Embryonic facial prominence (tissue), 1 donor: ENCODE data around the gene TMEM196.

Experiments used
- DNase-seq: peaks from one replicate; pipeline ENCODE4 v3.0.0-alpha.2; 2016; ENCODE audit errors: extremely low spot score

The TMEM196 gene

GRCh38 chr7:19772841-19773760 lies at the start of gene TMEM196:
TMEM196 (minus strand) TSS chr7:19773617; CDS start chr7:19772696, 921 bp downstream.
- DNase-seq, result peak; percentile 20

GRCh38 chr7:19816128-19816527 lies 42.7 kb upstream of the TMEM196 start:
- DNase-seq, result no peak

GRCh38 chr7:19815546-19815945 lies 42.1 kb upstream of the TMEM196 start:
- no peak for DNase-seq

- DNase-seq, result no peak
Measured at GRCh38 chr7:19814776-19815175, 41.4 kb upstream of the TMEM196 start.

GRCh38 chr7:19811386-19811785 lies 38.0 kb upstream of the TMEM196 start:
- DNase-seq, result no peak

GRCh38 chr7:19798986-19799385 lies 25.6 kb upstream of the TMEM196 start:
- no peak for DNase-seq

GRCh38 chr7:19783541-19783940 lies 10.1 kb upstream of the TMEM196 start:
- no peak for DNase-seq

DNA sequence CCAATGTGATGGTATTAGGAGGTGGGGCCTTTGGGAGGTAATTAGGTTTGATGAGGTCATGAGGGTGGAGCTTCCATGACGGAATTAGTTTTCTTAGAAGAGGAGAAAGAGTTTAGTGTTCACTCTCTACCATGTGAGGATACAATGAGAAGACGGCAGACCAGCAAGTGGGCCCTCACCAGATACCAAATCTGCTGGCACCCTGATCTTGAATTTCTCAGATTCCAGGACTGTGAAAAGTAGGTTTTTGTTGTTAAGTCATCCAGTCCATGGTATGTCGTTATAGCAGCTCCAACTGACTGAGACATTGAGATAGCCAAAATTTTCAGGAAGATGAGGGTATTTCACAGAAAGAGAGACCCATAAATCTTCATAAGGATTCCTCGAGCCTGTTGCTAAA lies 3.6 kb upstream of the TMEM196 start:
- no peak for DNase-seq

DNA sequence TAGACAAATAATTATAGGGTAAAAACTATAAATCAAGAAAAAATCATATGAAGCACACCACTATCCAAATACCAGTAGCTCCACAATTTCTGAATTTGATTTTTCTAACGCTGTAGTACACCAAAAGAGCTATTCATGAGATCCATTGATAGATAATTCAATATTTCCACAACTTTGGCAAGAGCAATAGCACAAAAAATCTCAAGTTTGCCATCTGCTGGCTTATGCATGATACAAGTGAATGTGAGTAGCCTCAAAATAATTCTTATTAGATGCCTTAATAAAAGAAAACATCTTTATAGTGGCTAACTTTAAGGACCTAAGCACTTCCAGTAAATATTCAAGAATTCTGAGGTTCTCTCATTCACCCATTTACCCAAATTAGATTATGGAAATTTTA lies 2.2 kb upstream of the TMEM196 start:
- no peak for DNase-seq

GRCh38 chr7:19772306-19772705 lies 1.1 kb downstream of the TMEM196 start:
- DNase-seq, result no peak

GRCh38 chr7:19762631-19763030 lies 10.8 kb downstream of the TMEM196 start:
- DNase-seq, result no peak

GRCh38 chr7:19754521-19755116 lies 18.8 kb downstream of the TMEM196 start:
- DNase-seq, result no peak

DNA sequence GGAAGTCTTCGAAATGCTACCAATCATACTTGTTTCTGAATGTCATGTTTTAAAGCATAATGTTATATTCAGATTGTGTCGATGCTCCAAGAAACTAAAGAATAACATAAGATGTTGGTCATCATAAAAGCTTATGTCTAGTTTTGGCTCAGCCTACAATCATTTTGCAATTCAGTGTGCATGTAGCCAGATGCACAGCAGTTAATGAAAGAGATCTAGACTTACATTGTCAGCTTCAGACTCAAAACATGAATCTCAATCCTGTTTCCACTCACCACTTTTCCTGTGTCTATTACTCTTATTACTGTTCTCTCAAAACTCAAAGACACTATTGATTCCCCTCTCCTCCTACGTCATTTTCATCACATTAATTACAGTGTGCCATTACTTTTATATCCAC lies 21.4 kb downstream of the TMEM196 start:
- DNase-seq, result no peak

DNA sequence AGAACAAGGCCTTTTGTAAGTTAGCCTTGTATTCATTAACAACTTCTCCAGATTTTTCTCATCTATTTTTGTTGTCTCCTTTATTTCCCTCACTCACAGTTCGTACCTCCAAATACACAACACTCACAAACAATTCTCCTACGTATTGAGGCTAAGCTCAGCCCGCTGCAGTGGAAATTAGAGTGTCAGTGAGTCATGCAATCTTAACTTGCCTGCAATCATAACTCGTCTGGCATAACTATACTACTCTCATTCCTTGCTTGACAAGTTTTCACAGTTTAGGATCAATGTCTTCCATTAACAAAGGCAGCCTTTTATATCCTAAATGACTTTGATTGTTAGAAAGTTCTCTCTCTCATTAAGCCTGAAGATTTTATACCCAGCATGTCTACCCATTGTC lies 23.8 kb downstream of the TMEM196 start:
- no peak for DNase-seq

GRCh38 chr7:19747740-19748339 lies 25.6 kb downstream of the TMEM196 start:
- no peak for DNase-seq

DNA sequence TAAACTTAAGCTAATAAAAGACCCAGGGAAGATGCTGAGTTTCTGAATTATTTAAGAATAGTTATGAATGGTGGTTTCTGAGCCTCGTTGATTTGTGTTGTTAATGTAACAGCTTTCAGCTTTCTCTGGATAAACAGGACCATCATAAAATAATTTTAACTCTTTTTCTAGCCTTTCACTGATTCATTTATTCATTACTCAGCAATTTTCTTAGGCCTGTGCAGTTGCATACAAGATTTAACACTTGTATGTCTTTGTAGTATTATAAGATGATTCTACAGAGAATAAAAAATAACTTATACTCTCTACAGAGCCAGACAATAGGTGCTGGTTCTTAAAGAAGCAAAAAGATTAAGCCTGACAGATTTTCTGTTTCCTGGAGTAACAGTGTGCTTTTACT lies 29.3 kb downstream of the TMEM196 start:
- DNase-seq, result no peak

DNA sequence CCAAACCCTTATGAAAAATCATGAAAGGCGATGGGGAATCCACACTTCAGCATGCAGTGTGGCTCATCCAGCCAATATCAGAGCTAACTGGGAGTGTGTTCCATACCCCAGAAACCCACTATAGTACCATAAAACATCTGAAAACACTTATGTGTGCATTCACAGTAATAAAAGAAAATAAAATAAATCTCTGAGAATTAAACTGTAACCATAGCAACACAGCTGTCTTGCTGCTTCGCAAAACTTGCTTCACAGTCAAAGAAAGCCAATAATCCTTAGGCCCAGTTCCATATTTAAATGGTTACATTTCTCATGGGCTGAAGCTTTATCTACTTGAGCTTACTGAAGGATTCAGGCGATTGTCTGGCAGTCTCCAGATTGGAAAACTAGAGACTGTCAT lies 44.7 kb downstream of the TMEM196 start:
- DNase-seq, result peak; percentile 83

DNA sequence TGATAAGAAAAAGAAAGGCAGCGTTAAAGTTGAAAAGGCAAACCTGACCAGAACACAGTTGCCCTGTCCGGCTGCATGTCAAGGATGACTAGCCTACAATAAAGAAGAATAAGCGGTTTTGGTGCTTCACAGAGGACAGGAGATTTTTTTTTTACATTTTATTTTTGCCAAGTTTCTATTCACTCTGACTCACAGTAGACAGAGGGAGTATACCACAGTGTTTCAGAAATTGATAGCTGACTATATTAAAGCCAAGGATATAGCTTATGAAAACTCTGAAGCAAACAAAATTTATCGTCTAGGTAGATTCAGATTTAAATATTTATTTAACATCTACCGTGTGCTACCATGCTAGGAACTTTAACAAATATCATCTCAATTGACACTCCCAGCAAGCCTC lies 47.6 kb downstream of the TMEM196 start:
- DNase-seq, result no peak

GRCh38 chr7:19715499-19715898 lies 57.9 kb downstream of the TMEM196 start:
- no peak for DNase-seq

GRCh38 chr7:19713676-19714075 lies 59.7 kb downstream of the TMEM196 start:
- DNase-seq, result no peak

DNA sequence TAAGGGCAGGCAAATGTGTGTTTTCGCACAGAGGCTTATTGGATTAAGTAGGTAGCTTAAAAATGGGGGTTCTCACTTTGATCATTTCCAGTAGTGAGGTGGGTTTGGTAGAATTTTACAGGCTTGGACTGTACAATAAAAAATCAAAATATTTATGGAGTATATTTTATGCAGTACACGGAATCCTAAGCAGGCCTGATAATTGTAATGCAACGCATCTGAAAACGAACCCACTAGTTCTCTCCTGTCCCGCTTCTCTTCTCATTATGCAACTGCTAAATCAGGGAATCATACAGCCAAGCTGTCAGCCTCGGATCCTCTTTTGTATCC lies 64.2 kb downstream of the TMEM196 start:
- DNase-seq, result no peak

DNA sequence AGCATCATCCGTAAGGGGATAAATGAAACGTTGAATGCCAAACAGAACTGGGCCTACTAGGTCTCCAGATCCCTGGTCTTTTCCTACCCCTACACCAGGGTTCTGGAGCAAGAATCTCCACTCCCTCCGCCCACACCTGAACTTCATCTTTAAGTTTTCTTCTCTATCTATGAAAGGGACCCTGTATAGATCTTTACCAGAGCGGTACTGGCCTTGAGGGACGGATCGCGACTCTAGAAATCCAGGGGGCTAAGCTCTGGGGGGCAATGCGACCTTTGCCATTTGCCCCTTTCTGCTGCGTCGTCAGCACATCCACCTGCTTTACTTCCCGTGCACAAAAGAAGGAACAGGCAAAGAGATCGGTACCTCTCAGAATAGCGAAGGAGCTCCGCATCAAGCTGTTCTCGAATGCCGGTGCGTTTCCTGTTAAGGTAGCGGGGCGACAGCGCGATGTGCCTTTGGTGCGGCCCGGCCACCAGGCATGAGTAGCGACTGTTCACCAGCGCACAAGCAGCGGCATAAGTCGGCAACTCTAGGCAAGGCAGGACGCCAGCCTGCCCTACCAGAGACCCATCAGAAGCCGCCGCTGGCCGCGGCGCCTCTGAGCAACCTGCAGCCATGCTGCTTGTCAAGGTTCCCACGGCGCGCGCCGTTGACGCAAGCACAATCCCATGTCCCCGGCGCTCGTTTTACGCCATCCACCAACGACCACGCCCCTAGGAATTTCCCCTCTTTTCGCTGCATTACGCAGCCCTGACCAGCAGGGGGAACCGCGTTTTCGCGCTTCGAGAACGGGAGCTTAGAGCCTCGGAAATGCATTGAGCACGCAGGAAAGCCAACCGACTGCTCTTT lies 64.8 kb downstream of the TMEM196 start, which contains the start of gene POLR1F:
TSS of gene POLR1F (minus strand) at position 641 of the 852 bp plus-strand sequence. CDS start at position 620, 21 bp downstream.
- peak; percentile 92 for DNase-seq
